GM10266 (cell line): ENCODE data around the gene CTRL.
"Not testable (repeated sequence)": the region's sequence is repeated elsewhere in the genome, so short reads cannot be mapped to it uniquely, and the experiment has no call there.

Experiments
- DNase-seq: peaks from one replicate; pipeline ENCODE4 v3.0.0; 2012; ENCODE audit errors: extremely low spot score
- TF ChIP-seq, protein P1 (sequence below): IDR thresholded peaks from 2 replicates; pipeline ENCODE4 v1.5.1; 2012; ENCODE audit warnings: mild to moderate bottlenecking, low read depth; ENCODE audit not compliant: control insufficient read depth, insufficient read depth; ENCODE audit errors: missing control alignments

Gene CTRL

DNA sequence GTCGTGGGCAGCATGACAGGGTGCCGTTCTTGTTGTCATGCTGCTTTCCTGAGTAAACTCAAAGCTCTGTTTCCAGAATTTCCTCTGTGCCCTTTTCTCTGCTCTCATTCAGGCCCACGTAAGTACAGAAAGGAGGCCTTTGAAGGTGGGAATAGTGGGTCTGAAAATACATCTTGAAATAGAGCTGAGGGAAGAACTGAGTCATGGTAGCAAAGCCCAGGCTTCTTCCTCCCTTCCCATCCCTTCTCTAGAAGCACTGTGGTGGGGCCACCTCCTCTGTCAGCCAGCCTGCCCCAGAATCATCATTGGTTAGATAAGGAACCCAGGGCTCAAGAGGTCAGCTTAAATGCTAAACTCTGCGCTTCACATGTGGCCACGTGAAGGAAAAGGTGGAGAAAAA, 9.4 kb downstream of the CTRL start:
- TF ChIP-seq, protein P1, sequence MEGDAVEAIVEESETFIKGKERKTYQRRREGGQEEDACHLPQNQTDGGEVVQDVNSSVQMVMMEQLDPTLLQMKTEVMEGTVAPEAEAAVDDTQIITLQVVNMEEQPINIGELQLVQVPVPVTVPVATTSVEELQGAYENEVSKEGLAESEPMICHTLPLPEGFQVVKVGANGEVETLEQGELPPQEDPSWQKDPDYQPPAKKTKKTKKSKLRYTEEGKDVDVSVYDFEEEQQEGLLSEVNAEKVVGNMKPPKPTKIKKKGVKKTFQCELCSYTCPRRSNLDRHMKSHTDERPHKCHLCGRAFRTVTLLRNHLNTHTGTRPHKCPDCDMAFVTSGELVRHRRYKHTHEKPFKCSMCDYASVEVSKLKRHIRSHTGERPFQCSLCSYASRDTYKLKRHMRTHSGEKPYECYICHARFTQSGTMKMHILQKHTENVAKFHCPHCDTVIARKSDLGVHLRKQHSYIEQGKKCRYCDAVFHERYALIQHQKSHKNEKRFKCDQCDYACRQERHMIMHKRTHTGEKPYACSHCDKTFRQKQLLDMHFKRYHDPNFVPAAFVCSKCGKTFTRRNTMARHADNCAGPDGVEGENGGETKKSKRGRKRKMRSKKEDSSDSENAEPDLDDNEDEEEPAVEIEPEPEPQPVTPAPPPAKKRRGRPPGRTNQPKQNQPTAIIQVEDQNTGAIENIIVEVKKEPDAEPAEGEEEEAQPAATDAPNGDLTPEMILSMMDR = no peak
- no peak for DNase-seq

DNA sequence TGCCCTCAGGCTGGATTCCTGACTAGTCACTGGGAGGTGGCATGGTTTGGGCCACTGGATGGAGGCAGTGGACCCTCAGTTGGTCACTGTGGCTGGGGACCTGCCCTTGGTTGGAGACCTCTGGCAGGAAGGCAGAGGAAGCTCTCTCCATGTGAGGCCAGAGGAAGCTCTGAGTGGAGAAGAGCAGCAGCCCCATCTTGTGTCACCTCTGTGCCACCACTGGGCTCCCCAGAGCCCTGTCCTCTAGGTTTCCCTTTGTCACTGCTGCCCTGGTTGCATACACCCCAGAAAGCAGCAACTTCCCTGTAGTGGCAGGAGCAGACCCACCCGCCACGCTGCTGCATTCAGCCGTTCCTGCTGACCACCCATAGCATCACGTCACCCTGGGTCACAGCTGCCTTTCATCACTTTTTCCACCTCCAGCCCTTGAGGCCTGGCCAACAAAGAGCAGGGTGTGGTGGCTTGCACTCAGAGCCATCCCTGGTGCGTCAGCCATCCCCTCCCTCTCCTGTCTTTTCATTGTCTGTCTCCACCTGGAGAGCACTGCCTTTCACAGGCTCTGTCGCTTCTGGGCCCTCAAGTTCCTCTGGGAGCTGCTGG, 11.9 kb downstream of the CTRL start:
- TF ChIP-seq, protein P1 = no peak

DNA sequence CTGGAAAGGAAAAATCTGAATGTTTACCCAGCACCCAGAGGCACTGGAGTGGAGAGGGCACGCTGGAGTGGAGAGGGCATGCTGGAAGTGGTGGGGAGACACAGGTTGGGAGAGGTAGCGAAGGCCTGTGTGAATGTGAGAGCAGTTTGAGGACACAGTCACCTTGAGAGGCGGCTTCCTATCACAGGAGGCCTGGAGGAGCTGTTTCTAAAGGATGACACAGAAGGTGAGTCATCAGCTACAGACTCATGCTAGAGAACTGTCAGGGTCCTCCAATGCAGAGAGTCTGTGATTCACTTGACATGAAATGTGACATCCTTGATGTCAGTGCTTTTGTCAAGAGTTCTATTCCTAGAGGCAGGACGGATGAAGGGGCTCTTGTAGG, 13.8 kb downstream of the CTRL start:
- TF ChIP-seq, protein P1 = no peak
- DNase-seq = no peak

More for the DNA sequence above, 11.9 kb downstream of the CTRL start:
- no peak for DNase-seq

DNA sequence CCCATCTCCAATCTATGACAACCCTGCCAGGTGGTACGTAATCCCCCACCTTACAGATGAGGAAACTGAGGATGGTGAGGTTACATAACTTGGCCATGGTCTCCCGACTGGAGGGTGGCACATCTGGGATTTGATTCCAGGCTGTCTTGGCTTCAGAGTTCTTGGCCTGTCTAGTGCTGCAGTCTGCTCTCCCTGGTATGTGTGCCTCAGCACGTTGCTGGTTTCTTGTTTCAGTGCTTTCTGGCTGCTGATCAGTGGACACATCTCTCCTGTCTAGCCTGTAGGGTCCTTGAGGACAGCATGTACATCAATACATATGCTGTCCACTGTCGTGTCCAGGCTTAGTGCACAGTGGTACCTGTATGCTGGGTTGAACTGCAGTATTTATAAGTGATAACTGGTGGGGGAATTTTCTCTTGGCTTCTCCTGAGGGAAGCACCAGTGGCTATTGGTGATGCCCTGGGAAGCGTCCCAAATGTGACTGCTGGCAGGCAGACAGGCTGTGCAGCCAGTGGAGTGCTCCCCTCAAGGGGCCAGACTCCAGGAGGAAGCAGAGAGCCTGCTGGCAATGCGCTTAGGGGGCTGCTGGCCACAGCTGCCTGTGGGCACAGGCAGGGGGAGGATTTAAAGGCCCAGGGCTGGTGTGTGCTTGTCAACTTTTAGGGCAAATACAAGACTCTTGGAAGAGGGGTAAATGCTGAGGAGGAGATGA, 14.4 kb downstream of the CTRL start:
- no peak for DNase-seq
- TF ChIP-seq, protein P1 = no peak

DNA sequence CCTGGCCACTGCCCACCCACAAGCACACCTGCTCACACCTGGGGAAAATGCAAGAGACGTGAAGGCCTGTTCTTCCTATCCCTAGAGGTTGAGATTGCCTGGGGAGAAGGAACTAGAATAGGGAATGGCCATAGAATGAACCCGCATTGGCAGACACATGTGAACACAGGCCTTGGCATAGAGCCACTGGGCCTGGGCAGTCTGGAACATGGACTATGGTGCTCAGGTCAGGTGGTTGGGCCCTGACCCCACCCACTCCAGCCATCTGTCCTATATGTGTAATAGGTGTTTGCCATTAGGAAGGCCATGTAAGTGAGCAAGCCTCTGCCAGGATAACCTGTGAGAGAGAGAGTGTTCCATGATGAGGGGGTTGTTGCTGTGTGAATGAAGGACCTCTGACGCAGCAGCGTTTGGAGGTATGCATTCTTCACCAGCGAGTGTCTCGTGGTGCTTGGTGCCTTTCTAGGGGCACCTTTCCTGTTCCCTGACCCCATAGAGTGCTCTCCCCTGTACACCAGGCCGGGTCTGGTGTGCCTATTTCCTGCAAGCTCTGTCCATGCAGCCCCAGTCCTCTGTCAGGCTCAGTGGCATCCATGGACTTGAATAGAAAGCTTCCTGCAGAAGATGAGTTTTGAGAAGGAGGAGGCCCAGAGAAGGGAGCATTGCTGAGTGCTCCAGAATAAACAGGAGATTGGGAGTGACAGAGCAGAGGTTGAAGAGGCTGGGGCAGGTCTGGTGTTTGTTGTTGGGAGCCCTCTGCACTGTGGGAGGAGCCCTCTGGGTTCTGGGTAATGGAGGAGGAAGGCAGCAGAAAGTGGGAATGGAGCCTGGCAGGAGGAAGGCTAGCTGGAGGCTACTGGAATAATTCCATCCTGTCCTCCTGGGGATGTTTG, 15.6 kb downstream of the CTRL start:
- TF ChIP-seq, protein P1 = no peak
- DNase-seq = no peak

DNA sequence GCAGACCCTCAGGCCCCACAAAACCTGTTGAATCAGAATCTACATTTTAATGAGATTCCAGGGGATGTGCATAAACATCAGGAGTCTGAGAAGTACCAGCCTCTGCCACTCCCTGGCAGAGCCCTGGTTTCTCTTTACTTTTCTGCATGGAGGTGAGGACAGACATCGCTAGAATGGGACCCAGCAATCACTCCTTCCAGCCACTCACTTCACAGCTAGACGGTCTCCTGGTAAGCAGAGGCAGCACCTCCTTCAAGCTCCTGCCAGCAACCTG, 16.2 kb downstream of the CTRL start:
- not testable (repeated sequence) for DNase-seq

DNA sequence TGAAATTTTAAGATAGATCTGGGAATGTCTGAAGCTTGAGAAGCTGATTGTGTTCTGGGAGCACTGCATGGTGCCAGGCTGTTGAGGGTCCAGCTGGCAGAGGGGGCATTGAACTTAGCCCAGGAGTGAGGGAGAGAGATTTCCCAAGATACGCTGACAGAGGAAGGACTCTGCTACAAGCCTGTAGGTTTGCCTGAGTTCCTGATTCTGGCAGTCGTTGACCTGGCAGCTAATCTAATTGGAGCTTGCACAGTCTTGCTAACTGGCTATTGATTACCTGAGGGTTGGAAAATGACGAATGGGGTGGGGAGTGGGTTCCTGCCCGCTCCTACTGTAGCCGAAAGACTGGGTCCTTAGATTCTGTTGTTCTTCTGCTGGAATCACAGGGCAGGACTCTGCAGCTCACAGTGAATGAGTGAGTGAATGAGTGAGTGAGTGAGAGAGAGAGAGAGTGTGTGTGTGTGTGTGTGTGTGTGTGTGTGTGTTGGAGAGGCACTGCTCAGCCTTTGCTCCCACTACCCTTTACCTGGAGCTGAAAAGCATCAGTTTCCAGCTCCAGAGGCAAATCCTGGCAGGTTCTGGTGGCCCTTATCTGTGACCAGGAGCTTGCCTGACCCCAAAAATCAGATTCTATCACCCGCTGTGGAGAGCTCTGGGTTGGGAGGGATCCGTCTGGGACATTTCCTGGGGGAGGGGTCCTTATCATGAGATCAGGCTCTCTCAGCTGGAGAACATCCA, 16.7 kb downstream of the CTRL start:
- TF ChIP-seq, protein P1 = no peak
- no peak for DNase-seq
